ENCODE data around the gene CP.

DNA sequence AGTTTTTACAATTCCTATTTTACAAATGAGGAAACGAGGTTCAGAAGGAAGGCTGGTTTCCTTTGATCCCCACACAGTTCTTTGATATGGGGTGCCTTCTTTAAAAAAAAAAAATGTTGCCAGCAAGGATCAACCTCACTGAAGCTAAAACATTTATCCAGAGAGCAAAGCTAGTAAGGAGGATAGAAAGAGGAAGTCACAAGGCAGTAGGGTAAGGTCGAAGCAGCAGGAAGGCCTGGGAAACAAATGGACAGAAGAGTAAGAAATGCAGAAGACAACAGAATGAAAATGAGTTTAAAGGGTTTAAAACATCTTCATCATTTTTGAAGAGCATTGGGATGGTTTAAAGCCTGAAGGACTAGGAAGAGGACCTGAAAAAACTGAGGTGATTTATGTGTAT lies 30.6 kb upstream of the CP start:
- TF ChIP-seq RAD21 (IDR thresholded peaks at IDR 0.05; ENCODE audit: low read depth) = no peak
- no peak for TF ChIP-seq TCF12 (IDR thresholded peaks at IDR 0.05; ENCODE audit: low read depth)
- no peak for TF ChIP-seq EP300 (IDR thresholded peaks at IDR 0.05; ENCODE audit: borderline replicate concordance)
- TF ChIP-seq, protein P1, sequence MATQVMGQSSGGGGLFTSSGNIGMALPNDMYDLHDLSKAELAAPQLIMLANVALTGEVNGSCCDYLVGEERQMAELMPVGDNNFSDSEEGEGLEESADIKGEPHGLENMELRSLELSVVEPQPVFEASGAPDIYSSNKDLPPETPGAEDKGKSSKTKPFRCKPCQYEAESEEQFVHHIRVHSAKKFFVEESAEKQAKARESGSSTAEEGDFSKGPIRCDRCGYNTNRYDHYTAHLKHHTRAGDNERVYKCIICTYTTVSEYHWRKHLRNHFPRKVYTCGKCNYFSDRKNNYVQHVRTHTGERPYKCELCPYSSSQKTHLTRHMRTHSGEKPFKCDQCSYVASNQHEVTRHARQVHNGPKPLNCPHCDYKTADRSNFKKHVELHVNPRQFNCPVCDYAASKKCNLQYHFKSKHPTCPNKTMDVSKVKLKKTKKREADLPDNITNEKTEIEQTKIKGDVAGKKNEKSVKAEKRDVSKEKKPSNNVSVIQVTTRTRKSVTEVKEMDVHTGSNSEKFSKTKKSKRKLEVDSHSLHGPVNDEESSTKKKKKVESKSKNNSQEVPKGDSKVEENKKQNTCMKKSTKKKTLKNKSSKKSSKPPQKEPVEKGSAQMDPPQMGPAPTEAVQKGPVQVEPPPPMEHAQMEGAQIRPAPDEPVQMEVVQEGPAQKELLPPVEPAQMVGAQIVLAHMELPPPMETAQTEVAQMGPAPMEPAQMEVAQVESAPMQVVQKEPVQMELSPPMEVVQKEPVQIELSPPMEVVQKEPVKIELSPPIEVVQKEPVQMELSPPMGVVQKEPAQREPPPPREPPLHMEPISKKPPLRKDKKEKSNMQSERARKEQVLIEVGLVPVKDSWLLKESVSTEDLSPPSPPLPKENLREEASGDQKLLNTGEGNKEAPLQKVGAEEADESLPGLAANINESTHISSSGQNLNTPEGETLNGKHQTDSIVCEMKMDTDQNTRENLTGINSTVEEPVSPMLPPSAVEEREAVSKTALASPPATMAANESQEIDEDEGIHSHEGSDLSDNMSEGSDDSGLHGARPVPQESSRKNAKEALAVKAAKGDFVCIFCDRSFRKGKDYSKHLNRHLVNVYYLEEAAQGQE (IDR thresholded peaks at IDR 0.05; ENCODE audit: low read depth) = no peak
- TF ChIP-seq, protein P2, sequence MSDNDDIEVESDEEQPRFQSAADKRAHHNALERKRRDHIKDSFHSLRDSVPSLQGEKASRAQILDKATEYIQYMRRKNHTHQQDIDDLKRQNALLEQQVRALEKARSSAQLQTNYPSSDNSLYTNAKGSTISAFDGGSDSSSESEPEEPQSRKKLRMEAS (IDR thresholded peaks at IDR 0.05) = no peak
- TF ChIP-seq CEBPB (IDR thresholded peaks at IDR 0.05) = no peak
- TF ChIP-seq TAF1 (IDR thresholded peaks at IDR 0.05; ENCODE audit: low read depth) = no peak
- TF ChIP-seq, protein P3, sequence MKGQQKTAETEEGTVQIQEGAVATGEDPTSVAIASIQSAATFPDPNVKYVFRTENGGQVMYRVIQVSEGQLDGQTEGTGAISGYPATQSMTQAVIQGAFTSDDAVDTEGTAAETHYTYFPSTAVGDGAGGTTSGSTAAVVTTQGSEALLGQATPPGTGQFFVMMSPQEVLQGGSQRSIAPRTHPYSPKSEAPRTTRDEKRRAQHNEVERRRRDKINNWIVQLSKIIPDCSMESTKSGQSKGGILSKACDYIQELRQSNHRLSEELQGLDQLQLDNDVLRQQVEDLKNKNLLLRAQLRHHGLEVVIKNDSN (IDR thresholded peaks at IDR 0.05) = no peak

All from Ishikawa (cell line).